GM19238 (cell line): Measurements from ENCODE around the gene C14orf119.

Experiments used
- DNase-seq: peaks from one replicate; pipeline ENCODE4 v3.0.0; 2011; ENCODE audit warnings: low spot score; ENCODE audit not compliant: insufficient read length

The C14orf119 gene

DNA sequence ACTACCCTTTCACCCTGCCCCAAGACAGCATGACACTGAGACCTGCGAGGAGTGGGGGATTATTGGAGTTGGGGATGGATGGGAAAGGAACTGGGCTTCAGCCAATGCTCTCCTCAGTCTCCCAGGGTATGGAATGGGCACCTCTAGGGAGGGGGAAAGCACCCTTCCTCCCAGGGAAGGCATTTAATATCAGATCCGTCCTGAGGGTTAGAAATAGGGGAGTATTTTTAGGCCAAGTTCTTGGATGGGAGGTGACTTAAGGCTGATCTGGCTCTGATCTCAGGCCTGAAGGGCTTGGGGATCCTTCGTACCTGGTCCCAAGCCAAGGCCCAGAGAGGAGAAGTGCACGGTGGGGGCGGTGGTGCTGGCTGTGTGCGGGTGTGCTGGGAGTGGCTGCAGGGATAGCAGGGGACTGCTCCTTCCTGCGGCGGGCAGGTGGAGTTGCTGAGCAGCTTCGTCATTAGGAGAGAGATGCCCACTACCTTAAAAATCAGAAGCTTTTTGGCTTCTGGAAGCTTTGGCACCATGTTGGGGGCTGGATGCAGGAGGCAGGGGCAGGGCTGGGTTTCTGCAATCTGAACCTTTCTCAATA, 30.7 kb downstream of the C14orf119 start:
- no peak for DNase-seq

DNA sequence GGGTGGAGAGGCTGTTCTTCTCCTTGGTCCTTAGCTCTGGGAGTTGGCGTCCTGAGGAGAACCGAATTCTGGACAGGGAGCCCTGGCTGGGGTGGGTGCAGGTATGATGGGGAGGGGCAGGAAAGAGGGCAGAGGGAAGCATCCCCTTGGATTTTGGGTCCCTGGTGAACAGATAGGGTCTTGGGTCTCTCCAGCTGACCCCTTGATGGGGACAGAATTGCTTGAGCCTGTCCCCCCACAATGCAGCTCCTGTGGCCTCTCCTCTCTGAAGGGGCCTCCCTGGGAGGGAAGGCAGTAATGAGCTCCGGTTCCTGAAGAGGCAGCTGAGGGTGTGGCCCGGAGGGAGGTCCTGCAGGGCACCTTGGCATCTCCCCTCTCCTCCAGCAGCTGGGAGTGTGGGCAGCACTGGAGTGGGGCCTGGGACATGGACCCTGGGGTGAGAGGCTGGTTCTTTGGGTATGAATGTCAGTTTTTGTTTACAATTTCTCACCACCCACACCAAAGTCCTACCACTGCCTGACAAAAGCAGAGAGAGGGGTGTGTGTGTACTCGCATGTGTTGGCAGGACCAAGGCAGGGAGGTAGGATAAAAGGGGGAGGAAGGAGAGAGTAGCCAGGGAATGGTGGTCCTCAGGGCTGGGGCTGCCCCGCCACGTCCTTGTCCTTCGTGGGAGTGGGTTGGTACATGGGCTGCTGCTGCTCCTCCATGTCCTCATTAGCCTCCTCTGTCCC, 31.4 kb downstream of the C14orf119 start:
- DNase-seq, result no peak

DNA sequence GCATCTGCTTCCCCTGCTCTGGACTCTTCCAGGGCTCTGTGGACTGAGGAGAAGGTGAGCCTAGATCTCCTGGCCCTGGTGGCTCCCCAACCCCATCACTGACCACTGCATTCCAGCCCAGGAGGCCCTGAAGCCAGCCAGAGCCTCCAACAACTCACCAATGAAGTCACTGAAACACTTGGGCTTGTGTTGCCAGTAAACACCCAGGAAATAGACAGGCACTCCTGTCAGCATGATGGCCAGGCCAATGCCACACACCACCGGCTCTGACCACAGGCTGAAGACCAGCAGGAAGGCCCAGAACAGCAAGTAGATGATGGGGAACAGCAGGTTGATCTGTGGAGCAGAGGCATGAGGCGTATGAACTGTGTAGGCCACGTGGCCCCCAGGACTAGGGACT, 32.6 kb downstream of the C14orf119 start:
- no peak for DNase-seq

DNA sequence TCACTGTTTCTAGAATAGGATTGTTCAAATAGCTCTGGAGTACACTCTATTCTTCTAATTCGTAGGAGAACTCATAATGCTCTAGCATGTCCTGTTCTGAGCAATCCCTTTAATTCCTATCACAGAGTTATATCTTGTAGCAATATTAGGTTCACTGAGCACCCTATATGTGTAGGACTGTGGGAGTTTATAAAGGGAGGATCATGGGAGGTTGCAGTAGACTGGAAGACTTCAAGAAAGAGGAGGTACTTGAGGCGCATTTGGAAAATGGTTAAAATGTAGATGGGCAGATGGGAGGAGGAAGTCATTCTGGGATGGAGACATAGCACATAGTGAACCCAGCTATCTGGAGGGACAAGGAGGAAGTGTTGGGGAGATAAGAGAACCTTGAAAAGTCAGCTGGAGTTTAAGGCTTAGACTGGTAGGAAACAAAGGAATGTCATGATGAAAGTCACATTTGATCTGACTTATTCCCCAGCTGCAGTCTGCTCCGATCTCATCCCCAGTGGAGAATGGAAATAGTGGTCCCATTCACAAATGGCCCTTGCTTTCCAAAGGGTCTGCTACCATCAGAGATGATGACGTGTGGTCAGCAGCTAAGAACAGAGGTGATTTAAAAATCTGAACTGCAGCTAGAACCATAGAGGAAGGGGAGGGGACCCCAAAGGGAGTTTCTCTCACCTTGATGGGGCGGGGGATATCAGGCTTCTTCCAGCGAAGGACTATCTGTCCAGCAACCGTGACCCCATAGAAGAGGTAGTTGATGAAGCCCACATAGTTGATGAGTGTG, 33.9 kb downstream of the C14orf119 start:
- DNase-seq, result no peak

DNA sequence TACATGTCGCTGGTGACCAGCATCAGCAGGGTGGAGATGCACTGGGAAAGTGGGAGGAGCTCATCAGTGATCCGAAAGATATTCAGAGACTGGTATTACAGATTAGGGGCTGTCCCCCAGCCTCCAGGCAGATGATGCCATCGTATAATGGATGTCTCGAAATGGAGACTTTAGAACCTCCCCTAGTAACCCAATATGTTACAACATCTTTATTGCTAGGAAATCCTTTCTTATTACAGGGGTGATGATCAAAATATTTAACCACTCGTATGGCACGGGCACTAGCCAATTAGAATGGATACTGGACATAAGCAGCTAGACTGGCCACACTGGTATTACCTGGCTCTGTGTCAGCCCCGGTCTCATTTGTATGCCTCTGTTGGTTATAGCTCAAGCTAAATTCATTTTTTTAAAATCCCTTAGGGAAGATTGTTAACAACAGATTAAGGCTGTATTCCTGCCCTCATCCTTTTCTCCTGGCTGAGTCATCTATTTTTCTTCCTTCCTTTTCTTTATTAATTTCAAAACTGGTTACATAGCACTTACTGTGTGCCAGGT, 34.5 kb downstream of the C14orf119 start:
- no peak for DNase-seq

DNA sequence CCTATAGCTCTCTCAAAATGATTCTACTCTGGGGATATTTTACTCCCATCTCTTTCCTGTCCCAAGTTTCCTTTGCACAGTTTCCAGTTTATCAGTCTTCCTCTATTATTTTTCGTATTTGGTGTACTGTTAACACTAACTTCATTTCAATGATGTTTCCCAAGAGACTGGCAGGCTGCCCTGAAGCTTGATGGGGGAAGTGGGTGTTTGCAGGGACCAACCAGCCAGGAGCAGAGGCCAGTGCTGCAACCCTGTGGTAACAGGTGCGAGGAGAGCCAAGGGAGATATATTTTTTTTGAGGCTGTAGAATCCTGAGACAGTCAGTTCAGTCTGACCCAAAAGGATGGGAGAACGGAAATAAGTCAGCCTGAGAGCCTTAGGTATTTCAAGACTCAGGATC, 35.6 kb downstream of the C14orf119 start:
- no peak for DNase-seq

DNA sequence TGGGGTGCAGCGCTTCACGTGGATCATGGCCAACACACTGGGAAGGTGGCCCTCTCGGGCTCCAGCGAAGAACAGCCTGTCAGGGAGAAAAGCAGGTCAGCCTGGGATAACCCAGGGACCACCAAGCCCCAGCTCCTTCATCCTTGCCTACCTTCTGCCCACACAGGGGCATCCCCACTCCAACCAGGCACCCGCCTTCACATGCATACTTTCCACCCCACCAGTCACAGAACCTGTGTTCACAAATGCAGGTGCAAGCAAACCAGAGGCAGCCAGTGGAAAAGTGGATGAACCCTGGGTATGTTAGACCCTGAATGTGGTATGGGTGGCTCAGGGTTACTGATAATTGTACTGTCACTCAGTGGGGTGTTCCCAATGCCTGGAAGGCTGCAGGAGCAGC, 36.2 kb downstream of the C14orf119 start:
- DNase-seq, result no peak

DNA sequence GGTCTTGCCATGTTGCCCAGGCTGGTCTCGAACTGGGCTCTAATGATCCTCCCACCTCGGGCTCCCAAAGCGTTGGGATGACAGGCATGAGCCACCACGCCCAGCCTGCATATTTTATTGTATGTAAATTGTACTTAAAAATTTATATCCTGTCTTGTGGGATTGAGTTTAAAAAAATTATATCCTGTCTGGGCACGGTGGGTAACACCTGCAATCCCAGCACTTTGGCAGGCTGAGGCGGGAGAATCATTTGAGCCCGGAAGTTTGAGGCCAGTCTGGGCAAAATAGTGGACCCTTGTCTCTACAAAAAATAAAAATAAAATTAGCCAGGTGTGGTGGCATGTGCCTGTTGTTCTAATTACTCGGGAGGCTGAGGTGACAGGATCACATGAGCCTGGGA, 37.7 kb downstream of the C14orf119 start:
- no peak for DNase-seq

DNA sequence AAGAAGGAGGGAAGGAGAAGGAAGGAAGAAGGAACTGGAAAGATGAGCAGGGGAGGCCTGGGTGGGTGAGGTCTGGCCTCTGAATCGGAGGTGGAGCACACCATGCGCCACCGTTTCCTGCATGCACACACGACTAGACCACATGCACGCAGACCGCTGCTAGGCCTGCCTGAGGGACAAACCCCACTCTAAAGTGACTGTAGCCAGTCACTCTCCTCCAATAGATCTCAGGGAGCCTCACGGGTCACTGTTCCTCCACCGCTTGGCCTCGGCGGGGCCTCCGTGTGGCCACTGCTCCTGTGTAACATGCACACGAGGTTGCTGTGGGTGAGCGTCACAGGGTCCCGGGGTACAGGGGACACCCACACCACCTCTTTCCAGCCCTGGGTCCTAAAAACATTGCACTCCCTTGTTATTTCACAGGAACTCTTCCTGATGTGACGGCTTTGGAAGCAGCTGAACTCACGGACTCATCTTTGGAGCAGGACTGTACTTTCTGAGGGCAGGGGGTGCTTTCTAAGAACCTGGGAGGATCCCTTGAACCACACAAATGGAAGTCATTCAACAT, 41.3 kb downstream of the C14orf119 start:
- DNase-seq, result no peak

DNA sequence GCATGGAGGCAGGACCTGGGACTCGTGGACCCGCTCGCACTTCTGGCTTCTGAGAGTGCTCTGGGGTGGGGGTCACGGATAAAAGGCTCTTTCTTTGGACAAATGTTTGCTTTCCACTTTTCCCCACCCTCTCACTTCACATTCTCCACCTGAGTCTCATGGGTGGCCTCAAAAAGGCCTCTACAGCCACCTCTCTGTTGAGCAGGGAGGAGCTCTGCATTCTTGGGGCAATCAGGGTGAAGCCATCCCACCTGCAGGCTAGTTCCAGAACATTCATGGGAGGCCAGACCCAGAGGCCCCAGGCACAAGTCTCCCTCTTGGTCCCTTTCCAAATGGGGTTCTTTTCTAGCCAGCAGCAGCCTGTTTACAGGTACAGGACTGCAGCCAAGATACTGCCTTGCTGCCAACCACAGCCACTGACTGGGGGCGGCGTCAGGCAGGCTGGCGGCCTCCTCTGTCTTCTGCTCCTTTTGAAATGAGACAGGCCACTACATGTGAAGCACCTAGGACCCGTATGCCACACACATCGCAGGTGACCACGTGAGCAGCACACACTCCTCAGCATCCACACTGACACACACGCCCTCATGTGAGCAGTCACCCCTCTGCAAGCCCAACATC, 42.0 kb downstream of the C14orf119 start:
- DNase-seq, result no peak

DNA sequence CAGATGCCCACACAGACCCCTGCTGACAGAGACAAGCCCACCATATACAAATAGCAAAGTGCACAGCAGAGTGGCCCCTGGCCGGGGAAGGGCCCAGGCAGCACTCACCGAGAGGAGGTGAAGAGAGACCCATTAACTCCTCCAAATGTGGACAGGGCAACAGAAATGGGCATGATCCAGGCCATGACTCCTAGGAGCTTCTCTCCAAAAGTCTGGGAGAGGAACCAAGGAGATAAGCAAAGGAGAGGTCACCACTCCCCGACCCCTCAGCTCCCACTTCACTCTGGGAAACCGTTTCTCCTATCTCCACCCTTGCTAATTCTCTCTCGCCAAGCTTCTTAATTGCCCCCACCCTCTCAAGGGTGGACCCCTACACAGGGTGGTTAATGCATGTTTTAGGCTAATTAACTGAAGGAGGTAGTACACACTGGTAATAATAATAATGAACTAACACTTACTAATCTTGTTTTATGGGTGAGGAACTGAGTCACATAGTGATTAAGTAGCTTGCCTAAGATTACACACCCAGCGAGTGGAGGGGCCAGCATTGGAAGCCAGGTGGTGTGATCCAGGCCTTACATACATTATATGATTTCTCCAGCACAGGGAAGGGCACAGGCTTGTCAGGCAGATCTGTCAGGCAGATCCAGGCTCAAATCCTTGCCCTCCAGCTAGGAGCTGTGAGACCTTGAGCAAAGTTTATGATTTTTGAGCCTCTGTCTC, 42.7 kb downstream of the C14orf119 start:
- DNase-seq, result no peak

- no peak for DNase-seq
Observed at GRCh38 chr14:23139874-23140273, 44.6 kb downstream of the C14orf119 start.

DNA sequence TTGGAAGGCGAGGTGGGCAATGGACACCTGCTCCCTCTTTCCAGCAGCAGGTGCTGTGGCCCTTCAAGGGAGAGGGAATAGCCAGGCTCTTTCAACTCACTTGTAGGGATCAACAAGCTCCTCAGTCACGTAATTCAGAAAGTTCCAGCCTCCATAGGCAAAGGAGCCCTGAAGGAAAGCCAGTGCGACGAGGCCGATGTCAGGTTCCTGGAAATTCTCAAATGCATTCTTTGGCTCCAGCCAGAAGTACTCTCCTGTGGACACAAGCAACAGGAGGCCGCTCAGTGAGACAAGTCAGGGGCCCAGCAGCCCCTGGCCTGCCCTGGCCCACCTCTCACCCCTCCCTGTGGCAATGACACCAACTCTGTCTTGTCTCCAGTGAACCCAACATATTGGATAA, 45.1 kb downstream of the C14orf119 start:
- DNase-seq, result no peak

GRCh38 chr14:23141706-23142444, 46.6 kb downstream of the C14orf119 start:
- DNase-seq, result no peak

GRCh38 chr14:23142826-23143225, 47.5 kb downstream of the C14orf119 start:
- no peak for DNase-seq

DNA sequence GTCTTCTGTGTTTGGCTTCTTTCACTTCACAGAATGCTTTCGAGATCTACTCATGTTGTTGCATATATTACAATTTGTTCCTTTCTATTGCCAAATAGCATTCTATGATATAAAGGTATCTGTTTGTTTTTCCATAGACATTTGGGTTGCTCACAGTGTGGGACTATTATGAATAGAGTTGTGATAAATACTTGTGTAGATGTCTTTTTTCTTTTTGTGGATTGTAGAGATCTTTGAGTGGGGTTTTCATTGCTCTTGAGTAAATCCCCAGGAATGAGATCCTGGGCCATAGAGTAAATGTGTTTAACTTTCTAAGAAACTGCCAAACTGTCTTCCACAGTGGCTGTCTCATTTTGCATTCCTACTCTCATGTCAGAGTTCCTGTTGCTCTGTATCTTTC, 48.6 kb downstream of the C14orf119 start:
- DNase-seq, result no peak

DNA sequence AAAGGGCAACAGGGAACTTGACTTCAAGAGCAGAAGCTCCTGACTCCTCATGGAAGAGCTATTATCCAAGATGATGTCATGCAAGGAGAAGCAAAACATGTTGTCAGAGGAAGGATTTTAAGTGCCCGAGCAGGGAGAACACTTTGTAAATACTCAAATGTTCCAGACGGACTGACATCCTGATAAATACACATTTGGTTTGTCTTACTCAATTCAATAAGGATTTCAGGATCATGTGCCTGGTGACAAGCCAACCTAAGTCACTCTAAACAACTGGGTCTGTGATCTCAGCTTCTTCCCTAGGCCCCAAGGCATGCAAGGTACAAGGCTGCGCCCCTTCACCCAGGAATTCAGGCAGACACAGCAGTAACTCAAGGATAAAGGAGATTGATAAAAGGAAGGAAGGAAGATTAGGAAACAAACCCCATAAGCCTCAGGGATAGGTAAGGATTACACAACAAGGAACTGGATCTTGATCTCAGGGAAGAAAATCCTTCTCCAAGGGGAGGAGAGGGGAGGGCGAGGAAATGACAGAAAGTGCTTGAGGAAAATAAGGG, 50.6 kb downstream of the C14orf119 start:
- no peak for DNase-seq

DNA sequence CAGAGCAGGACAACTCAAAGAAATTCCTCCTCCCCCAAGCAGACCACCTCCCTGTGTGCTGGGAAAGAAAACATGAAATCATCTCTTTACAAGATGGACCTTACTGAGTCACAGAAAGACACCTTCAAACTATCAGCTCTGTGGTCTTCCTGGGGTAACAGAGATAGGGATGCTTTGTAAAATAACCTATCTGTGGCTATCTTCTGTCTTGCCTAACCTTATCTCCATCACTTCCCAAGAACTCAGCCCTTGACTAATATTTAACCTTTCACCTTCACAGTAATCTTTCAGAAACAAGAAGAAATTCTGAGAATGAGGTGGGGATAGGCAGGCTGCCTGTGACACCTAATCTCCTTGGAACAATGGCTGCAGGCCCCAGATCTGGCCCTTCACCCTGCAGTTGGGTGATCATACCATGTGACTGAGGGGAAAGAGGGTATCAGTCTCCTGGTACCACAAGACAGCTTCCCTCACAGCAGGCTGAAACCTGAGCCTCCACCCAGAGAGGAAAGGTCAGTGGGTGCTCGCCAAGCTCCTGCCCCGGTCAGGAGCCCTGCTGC, 51.1 kb downstream of the C14orf119 start:
- no peak for DNase-seq

DNA sequence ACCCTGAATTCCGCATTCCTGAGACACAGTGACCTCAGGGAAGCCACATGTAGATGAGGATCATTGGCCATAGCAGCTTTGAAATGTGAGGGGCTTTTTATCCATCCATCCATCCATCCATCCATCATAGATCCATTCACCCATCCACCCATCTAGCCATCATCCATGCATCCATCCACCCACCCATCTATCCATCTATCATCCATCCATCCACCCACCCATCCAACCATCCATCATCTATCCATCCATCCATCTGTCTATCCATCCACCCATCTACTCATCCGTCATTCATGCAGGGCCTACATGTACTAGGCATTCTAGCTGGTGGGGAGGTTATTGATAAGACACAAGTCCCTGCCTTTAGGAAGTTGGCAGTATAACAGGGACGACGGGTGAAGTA, 51.7 kb downstream of the C14orf119 start:
- no peak for DNase-seq
